Breast epithelium (tissue), 3 donors: ENCODE measurements around the gene CAPN2.

Source experiments
- POLR2A ChIP-seq: fragments of 450-650 bp; IDR thresholded peaks from one replicate; pipeline ENCODE4 v1.6.1; 2016; ENCODE audit warnings: antibody characterized with exemption, mild to moderate bottlenecking, moderate library complexity
- TF ChIP-seq, protein P1 (sequence below), 3 donors: fragments of 450-650 bp; IDR thresholded peaks; one replicate each; pipeline ENCODE4 v1.5.1; 2016 to 2017; ENCODE audit warnings: antibody characterized with exemption in 3 of 3, mild to moderate bottlenecking in 3 of 3, moderate library complexity in 3 of 3

DNA sequence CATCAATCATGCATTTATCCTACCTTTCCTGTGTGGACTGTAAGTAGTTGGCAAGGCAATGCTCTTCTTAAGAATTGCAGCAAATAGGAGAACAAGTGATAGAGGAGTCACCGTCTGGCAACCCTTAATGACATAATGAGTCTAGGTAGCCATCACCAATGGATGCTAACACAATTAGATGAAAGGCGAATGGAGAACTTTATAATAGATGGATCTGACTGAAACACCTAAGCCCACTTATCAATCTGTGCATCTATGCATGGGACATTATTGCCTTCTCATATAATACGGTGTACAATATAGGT, 27.9 kb upstream of the CAPN2 start:
- no peak for TF ChIP-seq POLR2A
- TF ChIP-seq, protein P1, sequence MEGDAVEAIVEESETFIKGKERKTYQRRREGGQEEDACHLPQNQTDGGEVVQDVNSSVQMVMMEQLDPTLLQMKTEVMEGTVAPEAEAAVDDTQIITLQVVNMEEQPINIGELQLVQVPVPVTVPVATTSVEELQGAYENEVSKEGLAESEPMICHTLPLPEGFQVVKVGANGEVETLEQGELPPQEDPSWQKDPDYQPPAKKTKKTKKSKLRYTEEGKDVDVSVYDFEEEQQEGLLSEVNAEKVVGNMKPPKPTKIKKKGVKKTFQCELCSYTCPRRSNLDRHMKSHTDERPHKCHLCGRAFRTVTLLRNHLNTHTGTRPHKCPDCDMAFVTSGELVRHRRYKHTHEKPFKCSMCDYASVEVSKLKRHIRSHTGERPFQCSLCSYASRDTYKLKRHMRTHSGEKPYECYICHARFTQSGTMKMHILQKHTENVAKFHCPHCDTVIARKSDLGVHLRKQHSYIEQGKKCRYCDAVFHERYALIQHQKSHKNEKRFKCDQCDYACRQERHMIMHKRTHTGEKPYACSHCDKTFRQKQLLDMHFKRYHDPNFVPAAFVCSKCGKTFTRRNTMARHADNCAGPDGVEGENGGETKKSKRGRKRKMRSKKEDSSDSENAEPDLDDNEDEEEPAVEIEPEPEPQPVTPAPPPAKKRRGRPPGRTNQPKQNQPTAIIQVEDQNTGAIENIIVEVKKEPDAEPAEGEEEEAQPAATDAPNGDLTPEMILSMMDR (IDR thresholded peaks at IDR 0.05): no peak
